ENCODE results near the gene CLC. TPM values are rescaled to one million over a fixed set of nuclear protein-coding genes. Genes with fewer than 3 reads are reported as not detected.

CLC gene
- total RNA-seq, 1 donor from 2014 or later, result not detected

DNA sequence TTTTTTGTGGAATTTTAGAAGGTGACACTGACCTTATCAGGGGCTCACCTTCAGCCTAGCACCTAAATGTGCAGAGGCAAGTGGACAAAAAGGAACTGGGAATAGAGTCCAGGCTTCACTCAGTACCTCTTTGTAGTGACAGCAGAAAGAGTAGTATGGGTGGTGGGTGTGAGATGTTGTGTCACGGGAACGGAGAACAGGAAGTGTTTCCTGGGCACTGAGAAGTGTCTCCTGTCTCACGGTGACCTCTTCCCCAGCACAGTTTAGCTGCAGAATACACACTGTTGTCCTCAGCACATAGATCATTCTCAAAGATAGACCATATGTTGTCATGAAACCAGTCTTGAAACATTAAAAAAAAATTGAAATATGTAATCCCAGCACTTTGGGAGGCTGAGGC, 51.1 kb downstream of the CLC start:
- intact Hi-C loops (cut with micrococcal nuclease), result no loop called here
- ATAC-seq (no peak), DNase-seq (no peak)

DNA sequence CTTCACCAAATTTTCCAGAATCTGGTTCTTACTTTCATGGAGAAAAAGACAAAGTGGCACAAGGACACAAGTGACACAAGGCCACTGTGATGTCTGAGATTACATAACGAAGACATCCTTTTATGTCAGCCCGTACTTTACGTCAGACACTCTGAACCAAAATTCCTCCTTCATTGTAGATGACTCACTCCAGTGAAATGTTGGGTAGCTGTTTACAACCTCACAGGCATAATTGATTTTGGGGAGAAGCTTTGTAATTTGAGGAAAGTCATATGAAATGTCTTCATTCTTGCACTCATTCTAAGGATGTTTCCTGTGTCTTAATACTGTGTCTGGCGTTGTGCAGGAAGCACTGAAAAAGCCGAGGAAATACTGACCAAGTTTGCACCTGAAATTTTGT, 53.6 kb downstream of the CLC start:
- ATAC-seq (no peak), DNase-seq (no peak)
- intact Hi-C loops (cut with micrococcal nuclease), result no loop called here

DNA sequence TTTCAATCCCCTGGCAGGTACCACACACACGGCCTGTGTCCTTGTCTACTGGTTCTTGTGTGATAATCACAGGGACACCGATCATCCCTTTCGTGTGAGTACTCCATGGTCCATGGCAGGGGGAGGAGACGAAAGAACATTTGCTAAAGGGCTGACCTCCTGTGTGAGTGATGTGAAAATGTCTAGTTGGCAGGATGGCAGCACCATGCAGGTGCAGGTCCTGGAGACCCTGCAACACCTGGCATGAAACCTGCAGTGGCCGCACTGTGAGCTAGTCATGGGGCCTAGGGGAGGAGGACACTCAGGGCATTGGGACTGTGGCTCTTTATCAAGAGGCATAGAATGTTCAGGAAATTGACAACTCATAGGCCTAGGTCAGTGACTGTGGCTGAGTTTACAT, 56.4 kb downstream of the CLC start:
- no peak for ATAC-seq
- DNase-seq, result no peak
- intact Hi-C loops (cut with micrococcal nuclease), result no loop called here

Other genes starting within 250 kb of the CLC start
- gene DLL3, start 239.1 kb downstream of the CLC start, total RNA-seq, result not detected
- not detected for gene SELENOV, start 222.9 kb downstream of the CLC start, total RNA-seq
- 2.0 TPM for gene EID2B, start 205.2 kb downstream of the CLC start, total RNA-seq
- 9.9 TPM for gene EID2, start 197.9 kb downstream of the CLC start, total RNA-seq
- not detected for gene LGALS13, start 135.5 kb downstream of the CLC start, total RNA-seq
- not detected for gene LGALS16, start 82.1 kb downstream of the CLC start, total RNA-seq
- gene LGALS14, start 33.5 kb downstream of the CLC start, total RNA-seq, result not detected
- not detected for gene LEUTX, start 40.8 kb upstream of the CLC start, total RNA-seq
- 27.3 TPM for gene DYRK1B, start 96.1 kb upstream of the CLC start, total RNA-seq
- gene FBL, start 108.3 kb upstream of the CLC start, total RNA-seq, result 57.3 TPM
- 13.0 TPM for gene FCGBP, start 196.6 kb upstream of the CLC start, total RNA-seq
- 69.3 TPM for gene PSMC4, start 233.1 kb upstream of the CLC start, total RNA-seq